Measurements from ENCODE around the gene TCTN3.

The TCTN3 gene

DNA sequence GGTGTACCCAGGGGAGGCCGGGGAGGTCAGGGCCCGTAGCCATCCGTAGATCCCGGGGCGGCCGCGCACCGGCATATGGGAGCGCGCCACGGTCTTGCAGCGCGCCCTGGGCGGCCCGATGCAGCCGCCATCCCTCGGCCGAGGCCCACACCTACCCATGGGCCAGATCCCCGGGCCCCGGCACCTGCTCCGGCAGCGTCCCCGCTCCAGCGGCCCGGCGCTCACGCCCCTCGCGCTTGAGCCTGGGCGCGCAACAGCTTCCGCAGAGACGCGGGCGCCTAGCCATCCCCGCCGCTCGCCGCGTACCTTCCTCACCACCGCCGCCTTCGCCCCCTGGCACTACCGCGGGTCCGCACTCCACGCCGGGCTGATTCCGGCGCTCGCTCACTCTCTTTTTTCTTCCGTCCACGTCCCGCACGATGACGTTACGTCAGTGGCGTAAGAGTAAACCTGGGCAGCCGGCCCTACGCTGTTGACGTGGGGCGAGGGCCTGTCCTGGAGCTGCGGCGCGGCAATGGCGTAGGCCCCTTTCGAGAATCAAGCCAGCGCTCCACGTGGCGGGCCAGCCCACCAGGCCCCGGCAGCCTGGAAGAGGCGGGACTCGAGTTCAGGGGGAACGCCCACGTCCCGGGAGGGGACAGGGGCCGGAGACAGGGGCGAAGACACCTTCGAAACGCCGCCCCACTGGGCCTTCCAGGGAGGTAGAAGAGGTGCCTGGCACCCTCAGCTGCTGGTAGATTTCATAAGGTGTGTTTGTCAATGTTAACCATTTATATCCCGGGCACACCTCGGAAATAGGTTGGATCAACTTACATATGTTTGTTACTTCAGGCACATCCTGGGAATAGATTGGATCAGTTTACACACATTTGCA is 37.2 kb downstream of the TCTN3 start, which contains the start of gene ALDH18A1 (continued):
- TF ChIP-seq, protein P1, sequence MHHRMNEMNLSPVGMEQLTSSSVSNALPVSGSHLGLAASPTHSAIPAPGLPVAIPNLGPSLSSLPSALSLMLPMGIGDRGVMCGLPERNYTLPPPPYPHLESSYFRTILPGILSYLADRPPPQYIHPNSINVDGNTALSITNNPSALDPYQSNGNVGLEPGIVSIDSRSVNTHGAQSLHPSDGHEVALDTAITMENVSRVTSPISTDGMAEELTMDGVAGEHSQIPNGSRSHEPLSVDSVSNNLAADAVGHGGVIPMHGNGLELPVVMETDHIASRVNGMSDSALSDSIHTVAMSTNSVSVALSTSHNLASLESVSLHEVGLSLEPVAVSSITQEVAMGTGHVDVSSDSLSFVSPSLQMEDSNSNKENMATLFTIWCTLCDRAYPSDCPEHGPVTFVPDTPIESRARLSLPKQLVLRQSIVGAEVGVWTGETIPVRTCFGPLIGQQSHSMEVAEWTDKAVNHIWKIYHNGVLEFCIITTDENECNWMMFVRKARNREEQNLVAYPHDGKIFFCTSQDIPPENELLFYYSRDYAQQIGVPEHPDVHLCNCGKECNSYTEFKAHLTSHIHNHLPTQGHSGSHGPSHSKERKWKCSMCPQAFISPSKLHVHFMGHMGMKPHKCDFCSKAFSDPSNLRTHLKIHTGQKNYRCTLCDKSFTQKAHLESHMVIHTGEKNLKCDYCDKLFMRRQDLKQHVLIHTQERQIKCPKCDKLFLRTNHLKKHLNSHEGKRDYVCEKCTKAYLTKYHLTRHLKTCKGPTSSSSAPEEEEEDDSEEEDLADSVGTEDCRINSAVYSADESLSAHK (tag by site-specific recombination; IDR thresholded peaks at IDR 0.05): no peak
- peak; percentile 55 for TF ChIP-seq GLIS2 (tag by site-specific recombination; IDR thresholded peaks at IDR 0.05)
- TF ChIP-seq ZNF140 (tag by site-specific recombination; IDR thresholded peaks at IDR 0.05): no peak
- no peak for TF ChIP-seq ZNF645 (tag by site-specific recombination; IDR thresholded peaks at IDR 0.05)
- no peak for TF ChIP-seq IKZF3 (tag by site-specific recombination; IDR thresholded peaks at IDR 0.05)
- TF ChIP-seq KLF16 (tag by site-specific recombination; IDR thresholded peaks at IDR 0.05): peak; percentile 83
- TF ChIP-seq ZNF16 (tag by site-specific recombination; IDR thresholded peaks at IDR 0.05; ENCODE audit: low read depth): no peak
- no peak for TF ChIP-seq ZFP37 (tag by site-specific recombination; IDR thresholded peaks at IDR 0.05)
- TF ChIP-seq ZBTB20 (tag by site-specific recombination; IDR thresholded peaks at IDR 0.05): peak; percentile 100
- no peak for TF ChIP-seq GLI2 (tag by site-specific recombination; IDR thresholded peaks at IDR 0.05; ENCODE audit: borderline replicate concordance, low read depth)
- TF ChIP-seq ZNF221 (tag by site-specific recombination; IDR thresholded peaks at IDR 0.05; ENCODE audit: borderline replicate concordance): no peak
- peak; percentile 65 for TF ChIP-seq ZNF600 (tag by site-specific recombination; IDR thresholded peaks at IDR 0.05)
- TF ChIP-seq REST (tag by site-specific recombination; IDR thresholded peaks at IDR 0.05): no peak
- TF ChIP-seq OVOL3 (tag by site-specific recombination; IDR thresholded peaks at IDR 0.05): no peak
- TF ChIP-seq ZNF18 (tag by site-specific recombination; IDR thresholded peaks at IDR 0.05): no peak
- no peak for TF ChIP-seq SALL2 (tag by site-specific recombination; IDR thresholded peaks at IDR 0.05; ENCODE audit: borderline replicate concordance)
- no peak for TF ChIP-seq TSHZ1 (tag by site-specific recombination; IDR thresholded peaks at IDR 0.05; ENCODE audit: borderline replicate concordance)
- peak; percentile 18; the same call in 1 of the 2 replicates for TF ChIP-seq PRDM1 (tag by site-specific recombination; IDR thresholded peaks at IDR 0.05)
- TF ChIP-seq TCF7L2 (IDR thresholded peaks at IDR 0.05; ENCODE audit: borderline replicate concordance, low read depth, low read length): no peak
- TF ChIP-seq WT1 (tag by site-specific recombination; IDR thresholded peaks at IDR 0.05): peak; percentile 25; the same call in 1 of the 2 replicates
- TF ChIP-seq ZNF416 (tag by site-specific recombination; IDR thresholded peaks at IDR 0.05): no peak
- no peak for TF ChIP-seq ZNF211 (tag by site-specific recombination; IDR thresholded peaks at IDR 0.05; ENCODE audit: low read depth)
- no peak for TF ChIP-seq ZNF146 (tag by site-specific recombination; IDR thresholded peaks at IDR 0.05)
- TF ChIP-seq ZNF175 (tag by site-specific recombination; IDR thresholded peaks at IDR 0.05): no peak
- 0 out of 2 replicates have a peak, but pooled peaks have one; percentile 24 for TF ChIP-seq KLF10 (tag by site-specific recombination; IDR thresholded peaks at IDR 0.05)
- peak; percentile 33; the same call in 1 of the 2 replicates for TF ChIP-seq YY1 (tag by site-specific recombination; IDR thresholded peaks at IDR 0.05)
- no peak for TF ChIP-seq ZNF658 (tag by site-specific recombination; IDR thresholded peaks at IDR 0.05)
- no peak for TF ChIP-seq ZBTB7A (tag by site-specific recombination; IDR thresholded peaks at IDR 0.05; ENCODE audit: low read depth)

Data from HEK293 (cell line).